Measurements from ENCODE around the gene ALX4.

Gene ALX4

GRCh38 chr11:44229098-44229497 is 80.8 kb downstream of the ALX4 start:
- no peak for TF ChIP-seq CTCF (IDR thresholded peaks at IDR 0.05; ENCODE audit: borderline replicate concordance, insufficient read depth, low read depth, low read length)

GRCh38 chr11:44228379-44228778 is 81.6 kb downstream of the ALX4 start:
- no peak overlapping the region for H3K4me3 ChIP-seq (ENCODE audit: low read depth, low read length)
- no peak for TF ChIP-seq CTCF (IDR thresholded peaks at IDR 0.05; ENCODE audit: borderline replicate concordance, insufficient read depth, low read depth, low read length)

More at GRCh38 chr11:44229098-44229497, 80.8 kb downstream of the ALX4 start:
- H3K4me3 ChIP-seq (ENCODE audit: low read depth, low read length) = no peak overlapping the region

GRCh38 chr11:44226945-44227344 is 83.0 kb downstream of the ALX4 start:
- H3K4me3 ChIP-seq (ENCODE audit: low read depth, low read length) = no peak overlapping the region
- no peak for TF ChIP-seq CTCF (IDR thresholded peaks at IDR 0.05; ENCODE audit: borderline replicate concordance, insufficient read depth, low read depth, low read length)

- H3K4me3 ChIP-seq (ENCODE audit: low read depth, low read length) = no peak overlapping the region
- TF ChIP-seq CTCF (IDR thresholded peaks at IDR 0.05; ENCODE audit: borderline replicate concordance, insufficient read depth, low read depth, low read length) = no peak
Measured at GRCh38 chr11:44226490-44226889, 83.4 kb downstream of the ALX4 start.

- TF ChIP-seq CTCF (IDR thresholded peaks at IDR 0.05; ENCODE audit: borderline replicate concordance, insufficient read depth, low read depth, low read length) = no peak
- H3K4me3 ChIP-seq (ENCODE audit: low read depth, low read length) = no peak overlapping the region
Measured at GRCh38 chr11:44224867-44225501, 85.0 kb downstream of the ALX4 start.

- TF ChIP-seq CTCF (IDR thresholded peaks at IDR 0.05; ENCODE audit: borderline replicate concordance, insufficient read depth, low read depth, low read length) = no peak
- H3K4me3 ChIP-seq (ENCODE audit: low read depth, low read length) = no peak overlapping the region
Measured at GRCh38 chr11:44223238-44223637, 86.7 kb downstream of the ALX4 start.

- H3K4me3 ChIP-seq (ENCODE audit: low read depth, low read length) = no peak overlapping the region
- no peak for TF ChIP-seq CTCF (IDR thresholded peaks at IDR 0.05; ENCODE audit: borderline replicate concordance, insufficient read depth, low read depth, low read length)
Measured at GRCh38 chr11:44221992-44222391, 87.9 kb downstream of the ALX4 start.
